GM19468 (cell line): ENCODE measurements around the gene AMOTL2.

ENCODE experiments used
- ATAC-seq: cut with Tn5 transposase; IDR thresholded peaks from one replicate; pipeline ENCODE4 v1.9.1; 2021; ENCODE audit warnings: mild to moderate bottlenecking, moderate library complexity, moderate number of reproducible peaks; ENCODE audit not compliant: unreplicated experiment; ENCODE audit errors: extremely low read depth

AMOTL2 gene

GRCh38 chr3:134367869-134368750 is 6.1 kb downstream of the AMOTL2 start:
- ATAC-seq = no peak

DNA sequence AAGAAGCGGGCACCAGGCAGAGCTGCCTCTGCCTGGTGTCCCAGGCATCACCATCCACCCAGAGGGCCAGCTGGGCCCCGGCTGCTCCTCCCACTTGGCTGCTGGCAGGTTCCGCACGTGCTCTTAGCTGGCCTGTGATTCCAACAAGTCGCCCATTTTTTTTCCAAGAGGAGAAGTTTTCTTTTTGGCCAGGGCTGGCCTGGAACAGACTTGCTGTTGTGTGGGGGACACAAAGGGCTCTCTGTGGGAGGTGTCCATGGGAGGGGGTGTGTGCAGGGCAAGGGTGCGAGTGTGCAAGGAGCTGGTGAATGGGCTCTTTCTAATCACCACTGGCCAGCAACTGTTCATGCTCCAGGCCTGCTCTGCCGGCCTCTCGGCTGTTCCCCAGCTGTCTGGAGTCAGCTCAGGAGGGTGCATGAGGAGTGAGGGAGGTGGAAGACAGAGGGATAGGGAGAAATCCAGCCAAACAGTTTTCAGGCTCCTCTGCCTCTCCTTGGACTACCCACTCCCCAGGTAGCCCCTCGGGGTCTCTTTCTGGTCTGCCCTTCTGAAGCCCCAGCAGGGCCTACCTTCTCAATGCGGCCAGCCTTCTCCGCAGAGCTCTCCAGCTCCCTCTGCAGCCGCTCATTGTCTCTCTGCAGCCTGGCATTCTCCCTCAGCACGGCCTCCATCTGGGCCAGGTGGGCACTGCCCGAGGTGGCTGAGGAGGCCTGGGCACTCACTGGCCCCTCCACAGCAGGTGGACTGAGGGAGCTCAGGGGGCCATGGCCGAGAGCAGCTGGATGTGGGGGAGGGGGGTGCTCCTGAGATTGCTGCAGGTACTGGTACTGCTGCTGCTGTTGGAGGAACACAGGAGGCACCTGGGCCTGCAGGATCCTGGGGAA is 7.1 kb downstream of the AMOTL2 start:
- ATAC-seq = no peak

DNA sequence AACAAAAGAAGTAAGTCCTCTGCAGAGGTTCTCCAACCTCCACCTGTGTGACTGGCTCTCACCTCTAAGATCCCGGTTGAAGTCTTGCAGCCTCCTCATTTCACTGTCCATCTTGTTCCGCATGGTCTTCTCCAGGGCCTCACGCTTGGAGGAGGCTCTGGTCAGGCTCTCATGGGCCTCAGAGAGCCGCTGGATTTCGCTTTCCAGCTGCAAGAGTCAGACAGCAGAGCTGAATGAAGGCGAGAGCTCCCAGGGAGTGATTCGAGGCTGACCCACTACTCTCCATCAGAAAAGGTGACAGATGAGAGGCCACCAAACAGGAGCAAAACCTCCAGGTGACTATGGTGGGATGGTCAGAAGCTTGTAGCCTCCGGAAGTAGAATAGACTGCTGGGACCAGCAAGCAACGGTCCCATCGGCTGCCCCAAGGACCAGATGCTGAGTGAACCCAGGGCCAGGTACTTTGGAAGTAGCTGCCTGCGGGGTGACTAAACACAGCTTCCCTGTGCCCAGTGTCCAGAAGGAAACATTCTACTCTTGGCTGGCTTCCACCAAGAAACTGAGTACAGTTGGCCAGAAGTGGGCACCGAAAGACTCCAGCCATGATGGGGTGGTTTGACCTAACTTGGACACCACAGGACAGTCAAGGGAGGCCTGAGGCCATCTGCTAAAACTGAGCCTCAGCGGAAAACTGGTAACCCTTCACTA is 7.9 kb downstream of the AMOTL2 start:
- ATAC-seq = no peak

GRCh38 chr3:134365766-134366065 is 8.5 kb downstream of the AMOTL2 start:
- no peak for ATAC-seq

GRCh38 chr3:134364936-134365765 is 9.1 kb downstream of the AMOTL2 start:
- ATAC-seq = no peak

- no peak for ATAC-seq
Observed at GRCh38 chr3:134364061-134364935, 9.9 kb downstream of the AMOTL2 start.

DNA sequence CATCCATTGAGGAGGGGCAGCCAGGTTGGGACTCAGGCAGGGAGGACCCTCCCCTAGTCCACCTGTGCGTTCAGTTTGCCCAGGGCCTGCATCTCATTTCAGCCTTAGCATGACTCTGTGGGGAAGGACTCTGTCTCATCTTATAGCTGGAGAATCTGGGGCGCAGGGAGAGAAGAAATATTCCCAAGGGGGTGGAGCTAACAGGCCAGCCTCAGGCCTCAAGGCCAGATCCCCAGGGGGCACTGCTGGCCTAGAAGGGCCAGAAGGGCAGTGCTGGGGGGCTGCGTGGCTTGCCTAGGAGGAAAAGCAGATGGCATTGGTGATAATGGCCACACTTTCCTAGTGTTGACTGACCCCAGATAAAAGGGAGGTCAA is 10.9 kb downstream of the AMOTL2 start:
- ATAC-seq = no peak

DNA sequence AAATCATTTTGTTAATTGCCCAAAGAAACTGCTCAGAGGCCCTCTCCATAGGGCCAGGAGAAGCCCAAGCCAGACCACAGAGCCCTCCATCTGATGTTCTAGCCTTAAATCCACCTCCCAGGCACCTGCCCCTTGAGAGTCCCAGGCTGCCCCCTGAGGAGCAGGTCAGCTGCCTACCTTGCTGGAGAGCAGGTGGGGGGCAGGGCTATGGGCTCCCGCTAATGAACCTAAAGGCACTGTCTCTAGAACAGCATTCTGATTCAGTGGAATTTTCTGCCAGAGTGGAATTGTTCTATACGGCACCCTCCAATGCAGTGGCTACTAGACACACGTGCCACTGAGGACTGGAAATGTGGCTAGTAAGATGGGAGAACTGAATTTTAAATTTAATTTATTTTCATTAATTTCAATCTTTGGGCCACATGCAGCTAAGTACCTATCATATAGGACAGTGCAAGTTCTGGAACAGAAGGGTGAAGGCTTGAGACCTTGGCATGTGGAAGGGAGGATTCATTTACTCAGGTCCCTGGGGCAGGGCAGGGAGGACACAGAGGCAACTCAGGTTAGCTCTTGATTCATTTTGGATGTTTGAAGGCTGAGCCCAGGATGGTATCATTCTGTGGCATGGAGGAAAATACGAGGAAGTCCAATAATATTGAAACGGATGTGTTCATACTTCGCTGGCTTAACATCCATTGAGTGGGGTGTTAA is 11.4 kb downstream of the AMOTL2 start:
- ATAC-seq = no peak

- no peak for ATAC-seq
Observed at GRCh38 chr3:134362221-134362620, 12.0 kb downstream of the AMOTL2 start.

- no peak for ATAC-seq
Observed at GRCh38 chr3:134361162-134361835, 12.9 kb downstream of the AMOTL2 start.

DNA sequence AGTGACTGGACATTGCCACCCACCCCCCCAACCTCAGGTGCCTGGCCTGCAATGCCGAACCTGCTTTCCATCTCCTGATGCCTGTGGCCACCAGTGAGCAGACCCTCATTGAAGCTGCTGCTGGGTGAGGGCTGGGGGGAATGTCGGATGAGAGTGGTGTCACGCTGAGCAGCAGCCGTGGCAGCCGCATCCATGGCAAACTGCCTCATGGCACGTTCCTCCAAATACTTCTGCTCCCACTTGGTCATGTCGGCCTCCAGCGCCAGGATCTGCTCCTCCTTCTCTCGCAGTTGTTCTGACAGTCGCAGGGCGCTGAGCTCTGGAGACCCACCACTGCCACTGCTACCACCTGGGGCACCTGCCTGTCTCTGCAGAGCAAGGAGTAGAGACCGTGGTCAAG is 14.2 kb downstream of the AMOTL2 start:
- no peak for ATAC-seq

- no peak for ATAC-seq
Observed at GRCh38 chr3:134359121-134360010, 14.9 kb downstream of the AMOTL2 start.

DNA sequence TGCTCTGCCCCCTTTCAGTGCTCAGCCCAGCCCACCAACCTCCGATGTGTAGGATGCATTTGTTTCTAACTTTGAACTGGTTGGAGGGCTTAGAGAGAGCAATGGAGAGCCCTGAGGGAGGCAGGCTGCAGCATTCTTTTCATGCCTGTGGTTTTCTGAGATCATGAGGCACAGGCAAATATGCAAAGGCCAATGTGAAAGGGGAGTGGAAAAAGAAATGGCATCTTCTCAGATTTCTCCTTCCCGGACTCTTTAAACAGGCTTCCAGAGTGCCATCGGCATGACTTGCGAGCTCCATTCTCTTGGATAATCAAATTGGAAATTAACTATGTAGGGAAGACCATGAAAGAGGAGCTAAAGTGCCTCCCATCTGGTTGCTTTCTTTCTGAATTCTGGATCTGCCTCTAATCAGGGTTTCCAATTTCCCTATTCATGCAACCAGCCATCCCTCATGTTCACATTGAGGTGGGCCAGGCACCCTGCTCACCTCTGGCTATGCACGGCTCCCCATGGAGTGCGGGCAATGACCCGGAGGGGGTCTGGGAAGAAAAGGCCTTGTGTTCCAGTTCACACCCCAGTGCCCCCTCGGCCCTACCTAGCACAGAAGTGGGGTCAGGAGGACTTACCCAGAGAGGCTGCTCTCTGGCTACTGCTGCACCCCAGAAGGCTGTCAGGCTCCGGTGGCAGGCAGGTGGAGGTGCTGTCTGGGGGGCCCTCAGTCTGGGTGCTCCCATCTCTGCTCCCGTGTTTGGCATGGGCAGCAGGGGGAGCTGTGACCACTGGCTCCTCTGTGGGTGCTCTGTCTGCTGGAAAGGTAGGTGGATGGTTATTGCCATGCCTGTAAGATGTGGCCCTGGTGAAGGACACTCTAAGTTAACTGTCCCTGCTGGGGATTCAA is 16.1 kb downstream of the AMOTL2 start:
- ATAC-seq = no peak

- no peak for ATAC-seq
Observed at GRCh38 chr3:134357261-134357913, 16.9 kb downstream of the AMOTL2 start.

- ATAC-seq = no peak
Observed at GRCh38 chr3:134356411-134357040, 17.7 kb downstream of the AMOTL2 start.
